Measurements from ENCODE around the gene RBFOX2.

- TF ChIP-seq CTCF (IDR thresholded peaks at IDR 0.05) = no peak
- no peak for TF ChIP-seq POLR2A (IDR thresholded peaks at IDR 0.05)
Observed at GRCh38 chr22:35734517-35734827, 294.2 kb downstream of the RBFOX2 start.
